Measurements from ENCODE around the gene KCTD17. TPM values are rescaled to one million over a fixed set of nuclear protein-coding genes. Genes with fewer than 3 reads are reported as not detected.

Gene KCTD17
- total RNA-seq, 2 experiments from 2014 or later: 17.3 to 17.9 TPM

DNA sequence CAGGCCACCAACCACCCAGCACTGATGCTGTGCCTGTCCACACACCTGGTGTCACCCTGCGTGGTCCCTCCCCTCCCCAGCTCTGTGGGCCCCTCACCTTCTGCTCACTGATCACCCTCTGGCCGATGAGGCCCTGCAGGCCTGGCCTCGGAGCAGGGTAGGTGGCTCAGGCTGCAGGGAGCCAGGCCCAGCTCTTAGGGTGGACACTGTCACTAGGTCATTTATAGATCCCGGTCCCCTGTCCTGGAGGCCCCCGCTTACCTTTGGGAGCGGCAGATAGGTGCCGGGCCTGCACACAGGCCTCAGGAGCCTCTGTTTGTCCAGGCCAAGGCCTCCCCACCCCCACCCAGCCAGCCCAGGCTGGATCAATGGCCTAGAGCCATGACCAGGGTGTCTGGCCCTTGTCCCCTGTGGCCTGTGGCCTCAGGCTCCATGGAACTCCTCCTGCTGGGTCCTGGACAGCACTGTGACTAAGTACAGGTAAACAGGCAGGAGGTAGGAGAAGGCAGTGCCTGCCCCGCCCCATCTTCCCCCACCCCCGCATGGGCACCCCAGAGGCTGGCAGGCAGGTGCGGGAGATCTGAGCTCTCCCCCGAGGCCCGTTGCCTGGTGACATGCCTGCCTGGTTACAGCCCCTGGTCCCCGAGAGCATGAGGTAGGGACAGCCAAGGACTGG is 57.8 kb downstream of the KCTD17 start, which contains the start of gene TMPRSS6:
Gene TMPRSS6, minus strand, starts transcription at position 472 of the 676 bp plus-strand sequence. CDS start 6,296 bp downstream, outside the sequence.
- Histone ChIP-seq H3K4me1 (ENCODE audit: insufficient read depth, low read length) (peaks cover 6% of the 10 kb centered on the region), H3K4me3 (ENCODE audit: low read length) (no peak within 1 kb of the TSS), H3K27ac (ENCODE audit: low read depth in 1 of 2, low read length in 2 of 2) (no peak within 1 kb of the TSS), H3K9me3 (ENCODE audit: control insufficient read depth in 1 of 2, insufficient read depth in 1 of 2, low read length in 2 of 2) (no peaks in the 10 kb centered on the region), H3K27me3 (ENCODE audit: control insufficient read depth in 1 of 2, insufficient read depth in 2 of 2, low read length in 2 of 2) (no peaks in the 10 kb centered on the region), H3K36me3 (ENCODE audit: insufficient read depth, low read length) (no peaks in the 10 kb centered on the region)
- Mint-ChIP-seq H3K27ac (no peak within 1 kb of the TSS), H3K27me3 (no peaks in the 10 kb centered on the region), H3K4me1 (ENCODE audit: low read depth) (no peaks in the 10 kb centered on the region), H3K4me3 (no peak within 1 kb of the TSS), H3K36me3 (ENCODE audit: low read depth) (no peaks in the 10 kb centered on the region), H3K9me3 (no peaks in the 10 kb centered on the region)
- TF ChIP-seq, protein P1, sequence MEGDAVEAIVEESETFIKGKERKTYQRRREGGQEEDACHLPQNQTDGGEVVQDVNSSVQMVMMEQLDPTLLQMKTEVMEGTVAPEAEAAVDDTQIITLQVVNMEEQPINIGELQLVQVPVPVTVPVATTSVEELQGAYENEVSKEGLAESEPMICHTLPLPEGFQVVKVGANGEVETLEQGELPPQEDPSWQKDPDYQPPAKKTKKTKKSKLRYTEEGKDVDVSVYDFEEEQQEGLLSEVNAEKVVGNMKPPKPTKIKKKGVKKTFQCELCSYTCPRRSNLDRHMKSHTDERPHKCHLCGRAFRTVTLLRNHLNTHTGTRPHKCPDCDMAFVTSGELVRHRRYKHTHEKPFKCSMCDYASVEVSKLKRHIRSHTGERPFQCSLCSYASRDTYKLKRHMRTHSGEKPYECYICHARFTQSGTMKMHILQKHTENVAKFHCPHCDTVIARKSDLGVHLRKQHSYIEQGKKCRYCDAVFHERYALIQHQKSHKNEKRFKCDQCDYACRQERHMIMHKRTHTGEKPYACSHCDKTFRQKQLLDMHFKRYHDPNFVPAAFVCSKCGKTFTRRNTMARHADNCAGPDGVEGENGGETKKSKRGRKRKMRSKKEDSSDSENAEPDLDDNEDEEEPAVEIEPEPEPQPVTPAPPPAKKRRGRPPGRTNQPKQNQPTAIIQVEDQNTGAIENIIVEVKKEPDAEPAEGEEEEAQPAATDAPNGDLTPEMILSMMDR (IDR thresholded peaks at IDR 0.05): no peak
- intact Hi-C loops (cut with DNase I, micrococcal nuclease): no loop called here
- DNase-seq (no peak), ATAC-seq (ENCODE audit: poor library complexity) (no peak)
- CTCF ChIA-PET: no interaction called here
- POLR2A ChIA-PET: no interaction called here

DNA sequence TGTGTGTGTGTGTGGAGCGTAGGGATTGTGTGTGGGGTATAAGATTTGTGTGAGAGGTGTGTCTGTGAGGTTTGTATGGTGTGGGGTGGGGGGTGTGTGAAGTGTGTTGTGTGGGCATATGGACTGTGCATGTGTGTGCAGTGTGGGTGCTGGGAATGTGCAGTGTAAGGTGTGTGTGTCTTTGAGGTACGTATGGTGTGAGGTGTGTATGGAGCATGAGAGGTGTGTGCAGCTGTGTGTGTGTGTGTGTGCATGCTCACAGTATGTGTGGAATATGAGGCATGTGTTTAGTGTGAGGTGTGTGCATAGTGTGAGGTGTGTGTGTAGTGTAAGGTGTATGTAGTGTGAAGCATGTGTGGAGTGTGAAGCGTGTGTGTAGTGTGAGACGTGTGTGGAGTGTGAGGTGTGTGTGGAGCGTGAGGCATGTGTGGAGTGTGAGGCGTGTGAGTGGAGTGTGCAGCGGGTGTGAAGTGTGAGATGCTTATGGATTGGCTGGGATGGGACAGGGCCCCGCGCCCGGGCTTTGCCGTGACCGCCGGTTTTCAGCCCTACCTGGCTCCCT is 59.7 kb downstream of the KCTD17 start:
- intact Hi-C loops (cut with DNase I, micrococcal nuclease): loop anchor here in 1 of 2 experiments (5.0 kb wide), 1 partner anchor 36 kb away; the partner anchor contains the start of gene IL2RB
- CTCF ChIA-PET: no interaction called here
- no peaks in the 10 kb centered on the region for H3K27me3 ChIP-seq (ENCODE audit: control insufficient read depth in 1 of 2, insufficient read depth in 2 of 2, low read length in 2 of 2)
- POLR2A ChIA-PET: no interaction called here
- H3K27ac Mint-ChIP-seq: no peak overlapping the region
- H3K36me3 Mint-ChIP-seq (ENCODE audit: low read depth): no peaks in the 10 kb centered on the region
- H3K4me3 Mint-ChIP-seq: no peak overlapping the region
- H3K9me3 ChIP-seq (ENCODE audit: control insufficient read depth in 1 of 2, insufficient read depth in 1 of 2, low read length in 2 of 2): no peaks in the 10 kb centered on the region
- no peaks in the 10 kb centered on the region for H3K36me3 ChIP-seq (ENCODE audit: insufficient read depth, low read length)
- H3K4me1 ChIP-seq (ENCODE audit: insufficient read depth, low read length): no peaks in the 10 kb centered on the region
- no peak overlapping the region for H3K4me3 ChIP-seq (ENCODE audit: low read length)
- ATAC-seq (ENCODE audit: poor library complexity) (no peak), DNase-seq (no peak)
- no peaks in the 10 kb centered on the region for H3K4me1 Mint-ChIP-seq (ENCODE audit: low read depth)
- no peaks in the 10 kb centered on the region for H3K27me3 Mint-ChIP-seq
- no peak overlapping the region for H3K27ac ChIP-seq (ENCODE audit: low read depth in 1 of 2, low read length in 2 of 2)
- no peaks in the 10 kb centered on the region for H3K9me3 Mint-ChIP-seq
- TF ChIP-seq, protein P1 (IDR thresholded peaks at IDR 0.05): no peak

DNA sequence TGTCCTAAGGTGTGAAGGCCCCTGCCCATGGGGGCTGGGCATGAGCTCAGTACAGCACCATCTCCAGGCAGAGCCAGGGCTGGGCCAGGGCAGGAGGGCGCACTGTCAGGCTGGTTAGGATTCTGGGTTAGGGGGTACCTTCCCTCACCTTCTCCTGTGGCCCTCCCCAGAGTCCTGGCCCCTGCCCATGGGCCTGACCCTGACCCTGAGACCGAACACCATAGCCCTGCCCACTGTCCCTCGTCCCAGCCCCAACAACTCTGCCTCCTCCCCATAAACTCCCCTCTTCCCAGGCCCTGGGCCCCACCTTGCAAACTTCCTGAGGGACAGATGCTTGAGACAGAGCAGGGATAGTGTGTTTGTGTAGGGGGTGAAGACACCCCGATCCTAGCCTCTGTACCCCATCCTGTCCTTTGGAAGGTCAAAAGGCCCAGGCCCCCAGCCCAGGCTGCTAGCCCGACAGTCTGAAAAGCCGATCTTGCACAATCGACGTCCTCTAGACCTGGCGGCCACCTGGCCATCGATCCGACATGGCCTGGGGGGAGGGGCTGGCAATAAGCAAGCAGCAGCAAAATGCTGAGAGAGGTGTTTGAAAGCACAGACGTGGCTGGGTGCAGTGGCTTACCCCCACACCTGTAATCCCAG is 60.7 kb downstream of the KCTD17 start:
- Histone ChIP-seq H3K4me1 (ENCODE audit: insufficient read depth, low read length) (no peaks in the 10 kb centered on the region), H3K27me3 (ENCODE audit: control insufficient read depth in 1 of 2, insufficient read depth in 2 of 2, low read length in 2 of 2) (no peaks in the 10 kb centered on the region), H3K36me3 (ENCODE audit: insufficient read depth, low read length) (no peaks in the 10 kb centered on the region), H3K27ac (ENCODE audit: low read depth in 1 of 2, low read length in 2 of 2) (no peak overlapping the region), H3K4me3 (ENCODE audit: low read length) (no peak overlapping the region), H3K9me3 (ENCODE audit: control insufficient read depth in 1 of 2, insufficient read depth in 1 of 2, low read length in 2 of 2) (no peaks in the 10 kb centered on the region)
- intact Hi-C loops (cut with DNase I, micrococcal nuclease): loop anchor here in 1 of 2 experiments (5.0 kb wide), 1 partner anchor 35 kb away; the partner anchor contains the start of gene IL2RB
- Mint-ChIP-seq H3K4me3 (no peak overlapping the region), H3K9me3 (no peaks in the 10 kb centered on the region), H3K27me3 (no peaks in the 10 kb centered on the region), H3K4me1 (ENCODE audit: low read depth) (no peaks in the 10 kb centered on the region), H3K27ac (no peak overlapping the region), H3K36me3 (ENCODE audit: low read depth) (no peaks in the 10 kb centered on the region)
- ChIA-PET POLR2A (no interaction called here), CTCF (no interaction called here)
- TF ChIP-seq, protein P1 (IDR thresholded peaks at IDR 0.05): no peak
- ATAC-seq (ENCODE audit: poor library complexity) (no peak), DNase-seq (no peak)

Other genes starting within 250 kb of the KCTD17 start
- not detected for gene PVALB, start 234.7 kb upstream of the KCTD17 start, total RNA-seq
- gene NCF4, start 190.7 kb upstream of the KCTD17 start, total RNA-seq: 1 to 10 TPM; 7.7 to 8.0 TPM
- 1 to 10 TPM; 1.5 TPM for gene CSF2RB, start 138.1 kb upstream of the KCTD17 start, total RNA-seq
- gene TST, start 32.3 kb upstream of the KCTD17 start, total RNA-seq: not detected
- gene MPST, start 32.0 kb upstream of the KCTD17 start, total RNA-seq: 1 to 10 TPM; 1.7 to 1.8 TPM
- gene TMPRSS6, start 58.0 kb downstream of the KCTD17 start, total RNA-seq: under 1 TPM; 0.19 to 0.39 TPM
- gene IL2RB, start 98.2 kb downstream of the KCTD17 start, total RNA-seq: 10 to 100 TPM; 47.5 to 49.6 TPM
- gene C1QTNF6, start 136.5 kb downstream of the KCTD17 start, total RNA-seq: 10 to 100 TPM; 11.9 to 12.1 TPM
- 1 to 10 TPM; 1.9 to 2.1 TPM for gene SSTR3, start 160.7 kb downstream of the KCTD17 start, total RNA-seq
- gene RAC2, start 192.5 kb downstream of the KCTD17 start, total RNA-seq: 100 to 1,000 TPM; 174 to 180 TPM
- gene CYTH4, start 230.8 kb downstream of the KCTD17 start, total RNA-seq: 100 to 1,000 TPM; 134 to 138 TPM